Esophagus squamous epithelium (tissue), 5 donors: Measurements from ENCODE around the gene EPHA8. TPM values are rescaled to one million over a fixed set of nuclear protein-coding genes. Genes with fewer than 3 reads are reported as not detected.
A peak's percentile ranks its signal among the peaks of the same experiment; 100 is the strongest.

ENCODE experiments used
- DNase-seq: peaks from one replicate; lab custom pipeline; 2025; lab: John Stamatoyannopoulos, UW
- H3K27ac ChIP-seq, 4 donors: fragments of 200-600 bp; sonication (generic); one replicate each; pipeline ENCODE4 v1.5.1; 2016 to 2019; ENCODE audit warnings: mild to moderate bottlenecking in 1 of 4
- H3K27me3 ChIP-seq, 4 donors: fragments of 200-600 bp; sonication (generic); 1 replicate in 3 of 4; 2 replicates in 1 of 4; pipeline versions ENCODE4 v1.5.1 to v1.6.0; 2017 to 2021; ENCODE audit warnings: antibody characterized with exemption in 1 of 4
- H3K36me3 ChIP-seq, 3 donors: fragments of 200-600 bp; sonication (generic); one replicate each; pipeline ENCODE4 v1.5.1; 2016 to 2019
- H3K4me1 ChIP-seq, 3 donors: fragments of 200-600 bp; sonication (generic); one replicate each; pipeline ENCODE4 v1.5.1; 2017 to 2019
- H3K4me3 ChIP-seq, 4 donors: fragments of 200-600 bp; sonication (generic); 1 replicate in 3 of 4; 2 replicates in 1 of 4; pipeline ENCODE4 v1.5.1; 2016 to 2019; ENCODE audit warnings: mild to moderate bottlenecking in 2 of 4, moderate library complexity in 1 of 4
- H3K9me3 ChIP-seq, 3 donors: fragments of 200-600 bp; sonication (generic); one replicate each; pipeline ENCODE4 v1.5.1; 2016 to 2019
- CTCF ChIP-seq, 6 experiments: fragments of 450-650 bp in 4 of 6; fragments of 200-600 bp in 2 of 6; sonication (generic) in 2 of 6; IDR thresholded peaks; one replicate each; pipeline ENCODE4 v1.5.1; 2016 to 2019; ENCODE audit warnings: antibody characterized with exemption in 6 of 6, mild to moderate bottlenecking in 4 of 6, moderate library complexity in 4 of 6
- POLR2A ChIP-seq, 4 donors: fragments of 450-650 bp; IDR thresholded peaks; one replicate each; pipeline ENCODE4 v1.6.1; 2017; ENCODE audit warnings: antibody characterized with exemption in 4 of 4, mild to moderate bottlenecking in 4 of 4, moderate library complexity in 3 of 4
- WGBS, 2 donors: methylation state at CpG; one replicate each; pipeline ENCODE4 v1.1.5; 2018; 5-methylcytosine and 5-hydroxymethylcytosine counted together
- intact Hi-C: fragments of 100-400 bp; cut with DNase I; formaldehyde crosslinking; loops from one replicate; pipeline ENCODE4 v1.15.0; 2022
- total RNA-seq, 4 donors: library from RNA; depleted of rRNA; stranded (reverse); fragments of >200 nt; gene quantifications; one replicate each; pipeline ENCODE4 v1.1.0, GENCODE V29; 2016
- donor health status: DM: yes; HTN: yes; CAD: no.

EPHA8 gene
- total RNA-seq, 4 donors from 2014 or later = 0.19 to 0.44 TPM; not detected in 2

- peaks cover 8 to 48% (median 18%) of the 10 kb centered on the region in 3 donors for H3K36me3 ChIP-seq
These were observed 34.8 kb upstream of the EPHA8 start for GRCh38 chr1:22528451-22528850.

GRCh38 chr1:22529901-22530621 lies 33.2 kb upstream of the EPHA8 start:
- Histone ChIP-seq H3K27ac (peak overlapping the region in 3 of 4 donors; percentile 7 to 50 (median 11)), H3K4me3 (no peak overlapping the region), H3K27me3 (no peaks in the 10 kb centered on the region), H3K9me3 (no peaks in the 10 kb centered on the region), H3K4me1 (peaks cover 0 to 21% (median 6%) of the 10 kb centered on the region in 3 donors), H3K36me3 (peaks cover 8 to 32% (median 9%) of the 10 kb centered on the region in 3 donors)
- 48 to 53% methylated on average over 12 of the region's 12 CpGs for WGBS, 2 donors
- no peak for TF ChIP-seq CTCF (IDR thresholded peaks at IDR 0.05)
- no peak for TF ChIP-seq POLR2A (IDR thresholded peaks at IDR 0.05)
- no peak for DNase-seq
- intact Hi-C loops = loop anchor here (10.0 kb wide), 1 partner anchor 115 kb away; the partner anchor contains the start of gene C1QC

More at GRCh38 chr1:22528451-22528850, 34.8 kb upstream of the EPHA8 start:
- WGBS, 2 donors = 85 to 94% methylated on average over 6 to 7 of the region's 7 CpGs
- peaks cover 0 to 21% (median 6%) of the 10 kb centered on the region in 3 donors for H3K4me1 ChIP-seq
- H3K27me3 ChIP-seq = no peaks in the 10 kb centered on the region
- DNase-seq = no peak
- H3K27ac ChIP-seq = no peak overlapping the region
- TF ChIP-seq CTCF (IDR thresholded peaks at IDR 0.05) (no peak), POLR2A (IDR thresholded peaks at IDR 0.05) (no peak)
- no peak overlapping the region for H3K4me3 ChIP-seq
- intact Hi-C loops = loop anchor here (10.0 kb wide), 1 partner anchor 116 kb away; the partner anchor contains the start of gene C1QC
- no peaks in the 10 kb centered on the region for H3K9me3 ChIP-seq

- Histone ChIP-seq H3K9me3 (no peaks in the 10 kb centered on the region), H3K36me3 (peaks cover 8 to 25% (median 9%) of the 10 kb centered on the region in 3 donors), H3K4me3 (no peak overlapping the region), H3K27me3 (no peaks in the 10 kb centered on the region), H3K27ac (peak overlapping the region in 3 of 4 donors; percentile 7 to 50 (median 11)), H3K4me1 (peaks cover 0 to 21% (median 6%) of the 10 kb centered on the region in 3 donors)
- DNase-seq = no peak
- intact Hi-C loops = no loop called here
- TF ChIP-seq CTCF (IDR thresholded peaks at IDR 0.05) (no peak), POLR2A (IDR thresholded peaks at IDR 0.05) (no peak)
- WGBS, 2 donors = 65 to 85% methylated on average over 3 of the region's 3 CpGs
These were observed 32.6 kb upstream of the EPHA8 start for GRCh38 chr1:22530715-22531114.

GRCh38 chr1:22531251-22531650 lies 32.0 kb upstream of the EPHA8 start:
- Histone ChIP-seq H3K36me3 (peaks cover 4 to 20% (median 9%) of the 10 kb centered on the region in 3 donors), H3K4me1 (peaks cover 0 to 21% (median 6%) of the 10 kb centered on the region in 3 donors), H3K4me3 (no peak overlapping the region), H3K27ac (peak overlapping the region in 2 of 4 donors; percentile 34 to 50), H3K9me3 (no peaks in the 10 kb centered on the region), H3K27me3 (no peaks in the 10 kb centered on the region)
- 62 to 87% methylated on average over 6 of the region's 6 CpGs for WGBS, 2 donors
- no peak for TF ChIP-seq POLR2A (IDR thresholded peaks at IDR 0.05)
- TF ChIP-seq CTCF (IDR thresholded peaks at IDR 0.05) = no peak
- no peak for DNase-seq
- intact Hi-C loops = no loop called here

- WGBS, 2 donors = 88 to 89% methylated on average over 8 to 9 of the region's 11 CpGs
- no peak for DNase-seq
- Histone ChIP-seq H3K27ac (no peak overlapping the region), H3K4me3 (no peak overlapping the region), H3K36me3 (no peaks in the 10 kb centered on the region), H3K27me3 (no peaks in the 10 kb centered on the region), H3K4me1 (peaks cover 0 to 21% (median 6%) of the 10 kb centered on the region in 3 donors), H3K9me3 (no peaks in the 10 kb centered on the region)
- intact Hi-C loops = no loop called here
- TF ChIP-seq POLR2A (IDR thresholded peaks at IDR 0.05) (no peak), CTCF (IDR thresholded peaks at IDR 0.05) (no peak)
These were observed 29.9 kb upstream of the EPHA8 start for GRCh38 chr1:22533244-22533895.
